Medulla oblongata (tissue), 1 donor: ENCODE measurements around the gene GSC.
"Not testable (repeated sequence)": the region's sequence is repeated elsewhere in the genome, so short reads cannot be mapped to it uniquely, and the experiment has no call there.

ENCODE experiments used
- DNase-seq: peaks from one replicate; pipeline ENCODE4 v3.0.0-alpha.2; 2015; ENCODE audit errors: extremely low spot score

The GSC gene

GRCh38 chr14:94769391-94770250 lies at the start of gene GSC:
GSC (minus strand) TSS chr14:94770113; CDS start chr14:94770015, 98 bp downstream.
- no peak for DNase-seq

GRCh38 chr14:94819531-94819930 lies 49.6 kb upstream of the GSC start:
- DNase-seq = no peak

GRCh38 chr14:94816113-94816512 lies 46.2 kb upstream of the GSC start:
- DNase-seq = no peak

- peak; percentile 9 for DNase-seq
Measured at GRCh38 chr14:94805680-94806288, 35.9 kb upstream of the GSC start.

- no peak for DNase-seq
Measured at GRCh38 chr14:94801225-94801624, 31.3 kb upstream of the GSC start.

- not testable (repeated sequence) for DNase-seq
Measured at GRCh38 chr14:94800764-94801163, 30.9 kb upstream of the GSC start.

- DNase-seq = no peak
Measured at GRCh38 chr14:94797887-94798286, 28.0 kb upstream of the GSC start.

GRCh38 chr14:94796278-94796677 lies 26.4 kb upstream of the GSC start:
- DNase-seq = no peak

GRCh38 chr14:94795372-94795771 lies 25.5 kb upstream of the GSC start:
- DNase-seq = no peak

- no peak for DNase-seq
Measured at GRCh38 chr14:94793901-94794300, 24.0 kb upstream of the GSC start.

- DNase-seq = no peak
Measured at GRCh38 chr14:94787655-94788054, 17.7 kb upstream of the GSC start.

- DNase-seq = no peak
Measured at GRCh38 chr14:94787092-94787491, 17.2 kb upstream of the GSC start.

- DNase-seq = no peak
Measured at GRCh38 chr14:94780536-94781399, 10.9 kb upstream of the GSC start.

- no peak for DNase-seq
Measured at GRCh38 chr14:94779713-94780112, 9.8 kb upstream of the GSC start.

- no peak for DNase-seq
Measured at GRCh38 chr14:94775871-94776210, 5.9 kb upstream of the GSC start.

GRCh38 chr14:94775091-94775870 lies 5.4 kb upstream of the GSC start:
- no peak for DNase-seq

GRCh38 chr14:94774344-94775090 lies 4.6 kb upstream of the GSC start:
- no peak for DNase-seq

- DNase-seq = no peak
Measured at GRCh38 chr14:94773655-94774343, 3.9 kb upstream of the GSC start.

GRCh38 chr14:94773061-94773648 lies 3.2 kb upstream of the GSC start:
- no peak for DNase-seq

- DNase-seq = no peak
Measured at GRCh38 chr14:94772548-94772947, 2.6 kb upstream of the GSC start.
